HEK293 (cell line): Measurements from ENCODE around the gene CNTNAP3.
"Not testable (repeated sequence)": the region's sequence is repeated elsewhere in the genome, so short reads cannot be mapped to it uniquely, and the experiment has no call there.

ENCODE experiments used
- HOXA7 ChIP-seq: sonication (generic); formaldehyde crosslinking; IDR thresholded peaks from 2 replicates; pipeline ENCODE4 v1.8.1; 2022; ENCODE audit warnings: missing genetic modification reagents, borderline replicate concordance
- YY1 ChIP-seq: fragments of 450-650 bp; formaldehyde crosslinking; IDR thresholded peaks from 2 replicates; pipeline ENCODE4 v1.5.1; 2018; ENCODE audit warnings: missing biosample characterization, missing genetic modification characterization
- ZNF112 ChIP-seq: fragments of 450-650 bp; formaldehyde crosslinking; IDR thresholded peaks from 2 replicates; pipeline ENCODE4 v1.5.0; 2017; ENCODE audit warnings: missing biosample characterization, missing genetic modification characterization
- ZNF777 ChIP-seq: fragments of 450-650 bp; formaldehyde crosslinking; IDR thresholded peaks from 2 replicates; pipeline ENCODE4 v1.5.1; 2017; ENCODE audit warnings: missing biosample characterization, missing genetic modification characterization, borderline replicate concordance
- TF ChIP-seq, protein P1 (sequence below): fragments of 450-650 bp; formaldehyde crosslinking; IDR thresholded peaks from 2 replicates; pipeline ENCODE4 v1.5.1; 2016; ENCODE audit warnings: missing biosample characterization, missing genetic modification characterization
- TF ChIP-seq, protein P2 (sequence below): fragments of 450-650 bp; formaldehyde crosslinking; IDR thresholded peaks from 2 replicates; pipeline ENCODE4 v1.5.1; 2016; ENCODE audit warnings: missing biosample characterization, missing genetic modification characterization
- TF ChIP-seq, protein P3 (sequence below): fragments of 450-650 bp; formaldehyde crosslinking; IDR thresholded peaks from 2 replicates; pipeline ENCODE4 v1.5.1; 2016; ENCODE audit warnings: missing biosample characterization, missing genetic modification characterization

DNA sequence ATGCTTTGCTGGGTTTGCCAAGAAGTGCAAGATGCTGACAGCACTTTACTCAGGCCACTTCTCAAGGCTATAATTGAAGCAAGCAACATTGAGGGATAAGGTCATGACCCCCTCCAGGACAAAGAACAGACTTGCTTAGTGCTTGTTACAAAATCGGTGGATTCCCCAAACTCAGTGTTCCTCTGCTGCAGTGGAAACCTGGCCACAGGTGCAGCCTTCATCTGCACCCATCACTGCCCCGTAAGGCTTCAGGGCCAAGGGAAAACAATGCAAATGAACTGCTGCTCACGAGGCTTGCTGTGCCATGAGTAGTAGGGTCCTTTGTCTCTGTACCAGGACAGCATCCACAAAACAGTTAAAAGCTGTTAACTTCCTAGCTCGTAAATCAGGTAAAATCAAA, 205.4 kb downstream of the CNTNAP3 start:
- TF ChIP-seq, protein P1, sequence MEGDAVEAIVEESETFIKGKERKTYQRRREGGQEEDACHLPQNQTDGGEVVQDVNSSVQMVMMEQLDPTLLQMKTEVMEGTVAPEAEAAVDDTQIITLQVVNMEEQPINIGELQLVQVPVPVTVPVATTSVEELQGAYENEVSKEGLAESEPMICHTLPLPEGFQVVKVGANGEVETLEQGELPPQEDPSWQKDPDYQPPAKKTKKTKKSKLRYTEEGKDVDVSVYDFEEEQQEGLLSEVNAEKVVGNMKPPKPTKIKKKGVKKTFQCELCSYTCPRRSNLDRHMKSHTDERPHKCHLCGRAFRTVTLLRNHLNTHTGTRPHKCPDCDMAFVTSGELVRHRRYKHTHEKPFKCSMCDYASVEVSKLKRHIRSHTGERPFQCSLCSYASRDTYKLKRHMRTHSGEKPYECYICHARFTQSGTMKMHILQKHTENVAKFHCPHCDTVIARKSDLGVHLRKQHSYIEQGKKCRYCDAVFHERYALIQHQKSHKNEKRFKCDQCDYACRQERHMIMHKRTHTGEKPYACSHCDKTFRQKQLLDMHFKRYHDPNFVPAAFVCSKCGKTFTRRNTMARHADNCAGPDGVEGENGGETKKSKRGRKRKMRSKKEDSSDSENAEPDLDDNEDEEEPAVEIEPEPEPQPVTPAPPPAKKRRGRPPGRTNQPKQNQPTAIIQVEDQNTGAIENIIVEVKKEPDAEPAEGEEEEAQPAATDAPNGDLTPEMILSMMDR (tag by site-specific recombination), result not testable (repeated sequence)
- TF ChIP-seq ZNF777 (tag by site-specific recombination); YY1; HOXA7; ZNF112 (tag by site-specific recombination): not testable (repeated sequence)
- TF ChIP-seq, protein P2, sequence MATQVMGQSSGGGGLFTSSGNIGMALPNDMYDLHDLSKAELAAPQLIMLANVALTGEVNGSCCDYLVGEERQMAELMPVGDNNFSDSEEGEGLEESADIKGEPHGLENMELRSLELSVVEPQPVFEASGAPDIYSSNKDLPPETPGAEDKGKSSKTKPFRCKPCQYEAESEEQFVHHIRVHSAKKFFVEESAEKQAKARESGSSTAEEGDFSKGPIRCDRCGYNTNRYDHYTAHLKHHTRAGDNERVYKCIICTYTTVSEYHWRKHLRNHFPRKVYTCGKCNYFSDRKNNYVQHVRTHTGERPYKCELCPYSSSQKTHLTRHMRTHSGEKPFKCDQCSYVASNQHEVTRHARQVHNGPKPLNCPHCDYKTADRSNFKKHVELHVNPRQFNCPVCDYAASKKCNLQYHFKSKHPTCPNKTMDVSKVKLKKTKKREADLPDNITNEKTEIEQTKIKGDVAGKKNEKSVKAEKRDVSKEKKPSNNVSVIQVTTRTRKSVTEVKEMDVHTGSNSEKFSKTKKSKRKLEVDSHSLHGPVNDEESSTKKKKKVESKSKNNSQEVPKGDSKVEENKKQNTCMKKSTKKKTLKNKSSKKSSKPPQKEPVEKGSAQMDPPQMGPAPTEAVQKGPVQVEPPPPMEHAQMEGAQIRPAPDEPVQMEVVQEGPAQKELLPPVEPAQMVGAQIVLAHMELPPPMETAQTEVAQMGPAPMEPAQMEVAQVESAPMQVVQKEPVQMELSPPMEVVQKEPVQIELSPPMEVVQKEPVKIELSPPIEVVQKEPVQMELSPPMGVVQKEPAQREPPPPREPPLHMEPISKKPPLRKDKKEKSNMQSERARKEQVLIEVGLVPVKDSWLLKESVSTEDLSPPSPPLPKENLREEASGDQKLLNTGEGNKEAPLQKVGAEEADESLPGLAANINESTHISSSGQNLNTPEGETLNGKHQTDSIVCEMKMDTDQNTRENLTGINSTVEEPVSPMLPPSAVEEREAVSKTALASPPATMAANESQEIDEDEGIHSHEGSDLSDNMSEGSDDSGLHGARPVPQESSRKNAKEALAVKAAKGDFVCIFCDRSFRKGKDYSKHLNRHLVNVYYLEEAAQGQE (tag by site-specific recombination), result not testable (repeated sequence)
- TF ChIP-seq, protein P3, sequence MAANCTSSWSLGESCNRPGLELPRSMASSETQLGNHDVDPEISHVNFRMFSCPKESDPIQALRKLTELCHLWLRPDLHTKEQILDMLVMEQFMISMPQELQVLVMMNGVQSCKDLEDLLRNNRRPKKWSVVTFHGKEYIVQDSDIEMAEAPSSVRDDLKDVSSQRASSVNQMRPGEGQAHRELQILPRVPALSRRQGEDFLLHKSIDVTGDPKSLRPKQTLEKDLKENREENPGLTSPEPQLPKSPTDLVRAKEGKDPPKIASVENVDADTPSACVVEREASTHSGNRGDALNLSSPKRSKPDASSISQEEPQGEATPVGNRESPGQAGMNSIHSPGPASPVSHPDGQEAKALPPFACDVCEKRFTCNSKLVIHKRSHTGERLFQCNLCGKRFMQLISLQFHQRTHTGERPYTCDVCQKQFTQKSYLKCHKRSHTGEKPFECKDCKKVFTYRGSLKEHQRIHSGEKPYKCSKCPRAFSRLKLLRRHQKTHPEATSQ, result not testable (repeated sequence)
